T-cell (primary cell): ENCODE measurements around the gene RAB3IL1. TPM values are rescaled to one million over a fixed set of nuclear protein-coding genes. Genes with fewer than 3 reads are reported as not detected.
A peak's percentile ranks its signal among the peaks of the same experiment; 100 is the strongest.

Experiments
- ATAC-seq, 4 experiments: fragments of 200-7000 bp in 3 of 4; fragments of 150-1000 bp in 1 of 4; cut with Tn5 transposase; replicated peaks in 1 of 4; 1 replicate in 3 of 4; 2 replicates in 1 of 4; pipeline ENCODE4 v1.10.0; 2021; ENCODE audit warnings: moderate library complexity in 3 of 4, mild to moderate bottlenecking in 2 of 4, moderate number of reproducible peaks in 1 of 4
- CTCF ChIA-PET, 2 donors: fragments of 300-600 bp; sonication (Branson Sonifier 250); formaldehyde crosslinking; loops; one replicate each; lab custom pipeline; 2022; ENCODE audit warnings: antibody characterized with exemption in 2 of 2; lab: Charles Lee
- POLR2A ChIA-PET, 2 donors: fragments of 300-600 bp; sonication (Branson Sonifier 250); formaldehyde crosslinking; loops; one replicate each; lab custom pipeline; 2022; ENCODE audit warnings: antibody characterized with exemption in 2 of 2; lab: Charles Lee
- DNase-seq, 35 experiments: peaks; one replicate each; pipeline versions ENCODE4 v3.0.0 to v3.0.0-alpha.2; 2013 to 2023
- H3K27ac ChIP-seq: one replicate; pipeline ENCODE4 v1.5.1; 2013; ENCODE audit warnings: low read length
- H3K27me3 ChIP-seq, 2 experiments: replicated peaks in 1 of 2; 1 replicate in 1 of 2; 2 replicates in 1 of 2; pipeline versions ENCODE4 v1.6.1 to v1.7.0; 2013; ENCODE audit warnings: low read length in 1 of 2, mixed read lengths in 1 of 2; ENCODE audit not compliant: control insufficient read depth in 2 of 2, insufficient read depth in 2 of 2; ENCODE audit errors: extremely low read depth in 1 of 2
- H3K36me3 ChIP-seq, 2 donors: 1 replicate in 1 of 2; 2 replicates in 1 of 2; pipeline versions ENCODE4 v1.6.1 to v1.7.0; 2013; ENCODE audit warnings: low read length in 1 of 2; ENCODE audit not compliant: control insufficient read depth in 2 of 2, insufficient read depth in 1 of 2; ENCODE audit errors: extremely low read depth in 1 of 2
- H3K4me1 ChIP-seq, 2 experiments: 1 replicate in 1 of 2; 2 replicates in 1 of 2; pipeline versions ENCODE4 v1.6.1 to v1.7.0; 2013; ENCODE audit warnings: low read length in 2 of 2, mixed read lengths in 1 of 2; ENCODE audit not compliant: insufficient read depth in 2 of 2, control insufficient read depth in 1 of 2; ENCODE audit errors: extremely low read depth in 1 of 2
- H3K4me3 ChIP-seq, 2 donors: 1 replicate in 1 of 2; 2 replicates in 1 of 2; pipeline versions ENCODE4 v1.5.1 to v1.7.0; 2013; ENCODE audit warnings: mild to moderate bottlenecking in 2 of 2, low read length in 1 of 2, moderate library complexity in 1 of 2; ENCODE audit not compliant: control insufficient read depth in 1 of 2; ENCODE audit errors: extremely low read depth in 1 of 2
- H3K9me3 ChIP-seq: 2 replicates; pipeline ENCODE4 v1.7.0; 2013
- H3K27ac Mint-ChIP-seq, 2 donors: one replicate each; pipeline ENCODE4 v1.8.0; 2020 to 2021; ENCODE audit warnings: mild to moderate bottlenecking in 2 of 2, mixed read lengths in 2 of 2
- H3K27me3 Mint-ChIP-seq, 2 donors: one replicate each; pipeline ENCODE4 v1.8.0; 2021 to 2022; ENCODE audit warnings: mixed read lengths in 2 of 2
- H3K36me3 Mint-ChIP-seq: one replicate; pipeline ENCODE4 v1.8.0; 2021; ENCODE audit warnings: mixed read lengths
- H3K4me1 Mint-ChIP-seq, 3 donors: one replicate each; pipeline ENCODE4 v1.8.0; 2020 to 2022; ENCODE audit warnings: mixed read lengths in 3 of 3, mild to moderate bottlenecking in 1 of 3
- H3K4me3 Mint-ChIP-seq, 3 donors: one replicate each; pipeline ENCODE4 v1.8.0; 2020 to 2022; ENCODE audit warnings: mild to moderate bottlenecking in 3 of 3, mixed read lengths in 3 of 3, moderate library complexity in 3 of 3
- H3K9me3 Mint-ChIP-seq, 3 donors: one replicate each; pipeline ENCODE4 v1.8.0; 2020 to 2022; ENCODE audit warnings: mixed read lengths in 3 of 3
- WGBS: methylation state at CpG from one replicate; pipeline ENCODE4 v1.1.5; 2013; ENCODE audit warnings: missing lambda C conversion rate; ENCODE audit not compliant: insufficient coverage; 5-methylcytosine and 5-hydroxymethylcytosine counted together
- total RNA-seq, 35 experiments: library from RNA in 6 of 35; stranded (reverse) in 6 of 35; fragments of 120-200 nt in 1 of 35; gene quantifications; one replicate each; pipeline versions ENCODE4 v1.2.1 to v1.2.4 and lab custom pipeline; 2013 to 2026

The RAB3IL1 gene
- total RNA-seq, 5 donors from 2014 or later (not counting 1 experiment from before 2014, with no cell fraction given) = 0.12 to 0.28 TPM; not detected in 3

DNA sequence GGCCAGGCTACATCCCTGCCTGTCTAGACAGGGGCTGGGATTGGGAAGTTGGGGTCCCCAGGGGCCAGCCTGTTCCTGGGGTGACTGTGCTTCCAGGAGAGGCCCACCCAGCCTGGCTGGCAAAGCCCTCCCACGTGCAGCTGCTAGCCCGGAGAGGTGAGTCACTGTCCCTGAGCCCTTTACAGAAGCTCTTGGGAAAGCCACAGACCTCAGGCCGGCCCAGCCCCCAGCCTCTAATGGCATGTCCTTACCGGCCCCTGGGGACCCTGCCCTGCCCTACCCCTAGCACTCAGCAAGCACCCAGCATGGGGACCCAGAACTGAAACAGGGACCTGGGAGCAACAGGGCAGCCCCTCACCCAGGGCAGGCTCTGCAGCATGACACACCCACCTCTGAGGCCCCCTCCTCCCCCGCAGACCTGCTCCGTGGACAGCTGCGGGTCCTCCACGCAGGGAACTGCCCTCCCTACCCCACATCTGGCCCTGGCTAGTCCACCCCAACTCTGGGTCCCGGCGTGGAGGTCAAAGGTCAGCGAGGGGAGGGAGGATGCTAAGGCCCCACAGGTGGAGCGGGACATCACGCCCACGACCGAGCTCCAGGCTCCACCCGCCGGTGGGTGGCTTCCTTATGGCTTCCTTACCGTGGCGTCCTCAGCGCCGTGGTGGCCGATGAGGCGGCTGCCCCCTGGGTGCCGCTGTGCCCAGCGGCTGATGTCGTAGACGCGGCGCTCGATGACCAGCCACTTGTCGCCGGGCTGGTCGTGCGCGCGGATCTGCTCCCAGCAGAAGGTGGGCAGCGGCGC, 26.6 kb downstream of the RAB3IL1 start:
- ChIA-PET POLR2A (no interaction called here), CTCF (no interaction called here)
- Mint-ChIP-seq H3K27ac (peak overlapping the region in 1 of 2 donors; percentile 64), H3K27me3 (no peaks in the 10 kb centered on the region), H3K36me3 (no peaks in the 10 kb centered on the region), H3K4me1 (peaks cover 3 to 9% (median 5%) of the 10 kb centered on the region in 3 donors), H3K4me3 (peak overlapping the region; percentile 74 to 81 (median 79)), H3K9me3 (no peaks in the 10 kb centered on the region)
- ATAC-seq (peak; percentile 25 to 57 (median 54)), DNase-seq (peak in 27 of 35 experiments; percentile 15 to 52 (median 32))
- Histone ChIP-seq H3K9me3 (no peaks in the 10 kb centered on the region), H3K4me1 (peaks cover 10 to 19% of the 10 kb centered on the region in 2 experiments), H3K4me3 (peak overlapping the region; percentile 78), H3K27ac (peak overlapping the region; percentile 38), H3K36me3 (no peaks in the 10 kb centered on the region), H3K27me3 (peaks cover 0 to 11% of the 10 kb centered on the region in 2 experiments)
- WGBS = under 1% methylated on average over 34 of the region's 38 CpGs

DNA sequence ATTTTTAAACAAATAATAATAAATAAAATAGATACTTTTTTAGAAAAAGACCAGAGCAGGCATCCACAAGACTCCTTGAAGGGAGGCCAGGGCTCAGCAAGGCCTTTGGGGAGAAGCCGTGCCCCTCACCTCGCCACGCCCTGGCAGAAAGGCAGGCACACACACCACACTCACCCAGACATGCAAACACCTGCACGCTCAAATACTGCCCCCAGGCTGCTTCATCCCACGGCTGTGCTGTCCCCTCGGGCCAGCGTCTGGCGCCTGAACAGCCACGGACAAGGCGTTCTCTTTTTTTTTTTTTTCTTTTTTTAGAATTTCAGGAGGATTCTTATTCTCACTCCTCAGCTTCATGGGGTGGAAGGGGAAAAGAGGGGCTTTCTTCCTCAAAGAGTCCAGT, 27.5 kb downstream of the RAB3IL1 start:
- Mint-ChIP-seq H3K4me3 (peak overlapping the region; percentile 9 to 31 (median 17)), H3K36me3 (no peaks in the 10 kb centered on the region), H3K9me3 (no peaks in the 10 kb centered on the region), H3K27ac (no peak overlapping the region), H3K27me3 (no peaks in the 10 kb centered on the region), H3K4me1 (peaks cover 3 to 9% (median 5%) of the 10 kb centered on the region in 3 donors)
- WGBS = 63% methylated on average over 2 of the region's 10 CpGs
- ATAC-seq = no peak
- CTCF ChIA-PET = no interaction called here
- peaks cover 0 to 11% of the 10 kb centered on the region in 2 experiments for H3K27me3 ChIP-seq
- H3K4me3 ChIP-seq = no peak overlapping the region
- no peaks in the 10 kb centered on the region for H3K9me3 ChIP-seq
- H3K27ac ChIP-seq = no peak overlapping the region
- H3K36me3 ChIP-seq = no peaks in the 10 kb centered on the region
- DNase-seq = no peak
- H3K4me1 ChIP-seq = peaks cover 10 to 19% of the 10 kb centered on the region in 2 experiments
- POLR2A ChIA-PET = no interaction called here

DNA sequence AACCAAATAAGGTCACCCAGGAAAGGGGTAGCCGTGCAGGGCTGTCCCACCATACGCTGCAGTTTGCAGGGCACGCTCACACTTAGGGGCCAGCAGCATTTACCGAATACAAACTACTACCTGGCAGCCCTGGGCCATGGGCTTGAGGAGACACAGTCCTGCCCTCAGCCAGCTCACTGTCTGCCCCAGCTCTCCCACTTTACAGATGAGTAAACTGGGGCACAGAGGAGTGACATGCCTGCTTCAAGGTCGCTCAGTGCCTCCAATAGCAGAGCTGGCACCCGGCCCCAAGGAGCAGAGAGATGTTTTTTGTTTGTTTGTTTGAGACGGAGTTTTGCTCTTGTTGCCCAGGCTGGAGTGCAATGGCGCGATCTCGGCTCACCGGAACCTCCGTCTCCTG, 28.8 kb downstream of the RAB3IL1 start:
- H3K27me3 Mint-ChIP-seq = no peaks in the 10 kb centered on the region
- H3K4me3 Mint-ChIP-seq = no peak overlapping the region
- 92% methylated on average over 10 of the region's 12 CpGs for WGBS
- no peak overlapping the region for H3K4me3 ChIP-seq
- ATAC-seq (no peak), DNase-seq (no peak)
- ChIA-PET CTCF (interaction anchor here in 1 of 2 donors (0.8 kb wide), 1 partner anchor 9 kb away, joined by 13 read pairs; no protein-coding TSS in a partner anchor), POLR2A (interaction anchor here in 1 of 2 donors (0.6 kb wide), 1 partner anchor 213 kb away, joined by 3 read pairs; no protein-coding TSS in a partner anchor)
- peaks cover 0 to 11% of the 10 kb centered on the region in 2 experiments for H3K27me3 ChIP-seq
- peaks cover 3 to 9% (median 5%) of the 10 kb centered on the region in 3 donors for H3K4me1 Mint-ChIP-seq
- no peaks in the 10 kb centered on the region for H3K9me3 ChIP-seq
- no peaks in the 10 kb centered on the region for H3K36me3 Mint-ChIP-seq
- H3K27ac ChIP-seq = no peak overlapping the region
- H3K36me3 ChIP-seq = no peaks in the 10 kb centered on the region
- no peak overlapping the region for H3K27ac Mint-ChIP-seq
- no peaks in the 10 kb centered on the region for H3K9me3 Mint-ChIP-seq
- peaks cover 10 to 19% of the 10 kb centered on the region in 2 experiments for H3K4me1 ChIP-seq

DNA sequence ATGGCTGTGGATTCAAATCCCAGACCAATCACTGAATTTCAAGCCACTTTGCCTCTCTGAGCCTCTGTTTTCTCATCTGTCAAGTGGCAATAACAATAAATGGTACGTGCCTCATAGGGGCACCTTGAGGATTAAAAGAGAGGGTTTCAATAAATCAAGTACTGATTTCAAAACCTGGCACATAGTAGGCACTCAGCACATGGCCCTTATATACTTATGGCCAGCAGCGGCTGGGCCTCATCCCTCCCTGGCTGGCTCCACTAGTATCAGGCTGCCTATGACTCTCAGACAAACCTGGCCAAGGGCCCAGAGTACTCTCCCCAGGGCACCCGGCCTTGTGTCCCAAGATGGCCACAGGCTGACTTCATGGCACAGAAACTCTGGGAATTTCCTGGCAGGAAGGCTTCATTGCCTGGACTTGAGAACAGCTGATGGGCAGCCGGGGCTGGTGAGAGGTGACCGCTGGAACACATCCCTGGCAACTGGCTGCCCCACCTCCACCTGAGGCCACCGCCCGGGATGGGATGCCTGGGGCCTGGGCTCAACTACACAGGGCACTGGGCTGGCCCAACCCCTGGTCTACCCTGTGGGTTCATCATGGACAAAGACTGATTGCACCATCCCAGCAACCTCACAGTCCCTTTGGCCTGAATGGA, 29.4 kb downstream of the RAB3IL1 start:
- CTCF ChIA-PET = interaction anchor here in 1 of 2 donors (0.8 kb wide), 1 partner anchor 9 kb away, joined by 13 read pairs; no protein-coding TSS in a partner anchor

DNA sequence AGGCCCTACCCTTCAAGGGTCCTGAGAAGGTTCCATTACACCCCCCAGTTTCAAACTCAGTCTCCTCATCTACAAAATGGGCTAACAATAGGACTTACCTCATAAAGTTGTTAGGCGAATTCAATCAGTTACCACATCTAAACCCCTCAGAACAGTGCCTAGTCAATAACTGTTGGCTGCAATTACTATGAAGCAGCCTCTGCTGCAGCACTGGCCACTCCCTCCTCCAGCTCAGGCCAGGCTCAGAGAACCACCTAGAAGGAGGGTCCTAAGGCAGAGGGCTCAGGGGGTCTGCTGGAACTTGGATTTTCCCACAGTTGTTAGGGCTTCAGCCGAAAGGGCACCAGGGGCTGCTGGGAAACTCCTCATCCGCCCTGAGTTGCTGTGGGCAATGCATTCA, 30.7 kb downstream of the RAB3IL1 start:
- Histone ChIP-seq H3K36me3 (no peaks in the 10 kb centered on the region), H3K27me3 (peaks cover 0 to 11% of the 10 kb centered on the region in 2 experiments), H3K4me1 (peaks cover 10 to 14% of the 10 kb centered on the region in 2 experiments), H3K9me3 (no peaks in the 10 kb centered on the region), H3K27ac (no peak overlapping the region), H3K4me3 (no peak overlapping the region)
- WGBS = 93% methylated on average over 2 of the region's 3 CpGs
- Mint-ChIP-seq H3K4me1 (peaks cover 3 to 5% (median 5%) of the 10 kb centered on the region in 3 donors), H3K4me3 (no peak overlapping the region), H3K27ac (no peak overlapping the region), H3K36me3 (no peaks in the 10 kb centered on the region), H3K9me3 (no peaks in the 10 kb centered on the region), H3K27me3 (no peaks in the 10 kb centered on the region)
- no peak for DNase-seq
- ChIA-PET POLR2A (no interaction called here), CTCF (no interaction called here)
- ATAC-seq = no peak

More for the DNA sequence above, 29.4 kb downstream of the RAB3IL1 start:
- POLR2A ChIA-PET = interaction anchor here in 1 of 2 donors (0.6 kb wide), 1 partner anchor 214 kb away, joined by 3 read pairs; no protein-coding TSS in a partner anchor
- Mint-ChIP-seq H3K4me3 (no peak overlapping the region), H3K9me3 (no peaks in the 10 kb centered on the region), H3K27me3 (no peaks in the 10 kb centered on the region), H3K27ac (no peak overlapping the region), H3K4me1 (peaks cover 3 to 9% (median 5%) of the 10 kb centered on the region in 3 donors), H3K36me3 (no peaks in the 10 kb centered on the region)
- Histone ChIP-seq H3K36me3 (no peaks in the 10 kb centered on the region), H3K27me3 (peaks cover 0 to 11% of the 10 kb centered on the region in 2 experiments), H3K27ac (no peak overlapping the region), H3K4me3 (no peak overlapping the region), H3K4me1 (peaks cover 10 to 19% of the 10 kb centered on the region in 2 experiments), H3K9me3 (no peaks in the 10 kb centered on the region)
- no peak for DNase-seq
- WGBS = 96% methylated on average over 6 of the region's 7 CpGs
- no peak for ATAC-seq
